Measurements from ENCODE around the gene TMEM131L. TPM values are rescaled to one million over a fixed set of nuclear protein-coding genes. Genes with fewer than 3 reads are reported as not detected.

TMEM131L gene
- total RNA-seq, 1 experiment from 2014 or later = 19.7 TPM

DNA sequence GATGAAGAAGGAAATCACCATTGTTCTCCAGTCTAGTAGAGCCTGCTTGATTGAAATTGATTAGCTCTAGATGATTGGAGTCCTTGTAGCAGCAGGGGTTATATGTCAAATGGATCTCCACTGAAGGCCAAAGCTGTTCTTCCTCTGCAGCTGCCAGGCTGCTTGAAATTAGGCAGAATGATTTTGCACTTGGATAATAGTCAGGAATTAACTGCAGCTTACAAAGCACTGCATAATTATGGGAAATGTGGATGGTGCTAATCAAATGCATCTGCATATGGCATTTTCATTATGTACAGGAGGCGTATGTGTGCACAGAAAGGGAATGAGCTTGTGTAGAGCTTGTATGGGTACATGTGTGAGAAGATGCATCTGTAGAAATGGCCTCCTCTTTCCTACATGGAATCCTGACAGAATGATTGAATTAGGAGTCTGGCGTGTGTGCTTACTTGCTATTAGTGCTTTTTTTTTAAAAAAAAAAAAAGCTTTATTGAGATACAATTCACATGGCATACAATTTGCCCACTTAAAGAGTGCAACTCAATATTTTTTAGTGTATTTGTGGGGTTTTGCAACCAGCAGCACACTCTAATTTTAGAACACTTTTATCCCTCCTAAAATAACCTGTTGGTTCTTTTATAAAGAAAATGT lies 65.9 kb downstream of the TMEM131L start (continued):
- TF ChIP-seq, protein P1, sequence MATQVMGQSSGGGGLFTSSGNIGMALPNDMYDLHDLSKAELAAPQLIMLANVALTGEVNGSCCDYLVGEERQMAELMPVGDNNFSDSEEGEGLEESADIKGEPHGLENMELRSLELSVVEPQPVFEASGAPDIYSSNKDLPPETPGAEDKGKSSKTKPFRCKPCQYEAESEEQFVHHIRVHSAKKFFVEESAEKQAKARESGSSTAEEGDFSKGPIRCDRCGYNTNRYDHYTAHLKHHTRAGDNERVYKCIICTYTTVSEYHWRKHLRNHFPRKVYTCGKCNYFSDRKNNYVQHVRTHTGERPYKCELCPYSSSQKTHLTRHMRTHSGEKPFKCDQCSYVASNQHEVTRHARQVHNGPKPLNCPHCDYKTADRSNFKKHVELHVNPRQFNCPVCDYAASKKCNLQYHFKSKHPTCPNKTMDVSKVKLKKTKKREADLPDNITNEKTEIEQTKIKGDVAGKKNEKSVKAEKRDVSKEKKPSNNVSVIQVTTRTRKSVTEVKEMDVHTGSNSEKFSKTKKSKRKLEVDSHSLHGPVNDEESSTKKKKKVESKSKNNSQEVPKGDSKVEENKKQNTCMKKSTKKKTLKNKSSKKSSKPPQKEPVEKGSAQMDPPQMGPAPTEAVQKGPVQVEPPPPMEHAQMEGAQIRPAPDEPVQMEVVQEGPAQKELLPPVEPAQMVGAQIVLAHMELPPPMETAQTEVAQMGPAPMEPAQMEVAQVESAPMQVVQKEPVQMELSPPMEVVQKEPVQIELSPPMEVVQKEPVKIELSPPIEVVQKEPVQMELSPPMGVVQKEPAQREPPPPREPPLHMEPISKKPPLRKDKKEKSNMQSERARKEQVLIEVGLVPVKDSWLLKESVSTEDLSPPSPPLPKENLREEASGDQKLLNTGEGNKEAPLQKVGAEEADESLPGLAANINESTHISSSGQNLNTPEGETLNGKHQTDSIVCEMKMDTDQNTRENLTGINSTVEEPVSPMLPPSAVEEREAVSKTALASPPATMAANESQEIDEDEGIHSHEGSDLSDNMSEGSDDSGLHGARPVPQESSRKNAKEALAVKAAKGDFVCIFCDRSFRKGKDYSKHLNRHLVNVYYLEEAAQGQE (IDR thresholded peaks at IDR 0.05; ENCODE audit: low read depth) = no peak
- no peak for TF ChIP-seq EGR1 (IDR thresholded peaks at IDR 0.05; ENCODE audit: low read depth)
- TF ChIP-seq SIN3A (IDR thresholded peaks at IDR 0.05; ENCODE audit: low read depth) = no peak
- TF ChIP-seq EZH2 (IDR thresholded peaks at IDR 0.05) = no peak
- TF ChIP-seq ZFX (IDR thresholded peaks at IDR 0.05) = no peak
- no peak for TF ChIP-seq EZH2phosphoT487 (IDR thresholded peaks at IDR 0.05; ENCODE audit: borderline replicate concordance)
- no peak for TF ChIP-seq SP1 (IDR thresholded peaks at IDR 0.05; ENCODE audit: low read depth)

DNA sequence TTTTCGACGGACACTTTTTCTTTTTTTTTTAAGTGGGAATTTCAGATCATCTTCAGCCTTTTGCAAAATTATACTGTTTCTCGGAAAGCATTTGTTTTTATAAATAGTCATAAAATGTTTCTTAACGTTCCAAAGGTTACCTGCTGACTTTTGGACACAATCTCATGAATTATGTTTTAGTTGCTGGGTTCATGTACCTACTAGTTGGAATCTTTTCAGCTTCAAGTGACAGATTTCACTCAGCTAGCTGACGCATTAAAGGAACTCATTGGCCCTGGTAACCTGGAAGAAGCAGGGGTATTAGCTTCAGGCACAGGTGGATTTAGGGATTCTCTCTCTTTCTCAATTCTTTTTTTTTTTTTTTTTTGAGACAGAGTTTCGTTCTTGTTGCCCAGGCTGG lies 66.5 kb downstream of the TMEM131L start:
- Histone ChIP-seq H3K9ac (ENCODE audit: low read length) (no peak overlapping the region), H3K79me2 (ENCODE audit: insufficient read depth, low read length) (peaks cover 5% of the 10 kb centered on the region; the same call in 1 of the 2 replicates), H3K27me3 (ENCODE audit: insufficient read depth, low read length) (no peaks in the 10 kb centered on the region), H3K36me3 (ENCODE audit: control insufficient read depth in 1 of 2, insufficient read depth in 2 of 2, low read length in 2 of 2) (no peaks in the 10 kb centered on the region), H3K4me1 (ENCODE audit: control insufficient read depth in 1 of 2, insufficient read depth in 2 of 2, low read length in 2 of 2) (no peaks in the 10 kb centered on the region), H2AFZ (ENCODE audit: low read depth, low read length, poor library complexity, severe bottlenecking) (no peak overlapping the region), H4K20me1 (ENCODE audit: insufficient read depth) (no peaks in the 10 kb centered on the region), H3K9me2 (ENCODE audit: insufficient read depth) (no peaks in the 10 kb centered on the region), H3K9me3 (ENCODE audit: control insufficient read depth in 1 of 2, insufficient read depth in 1 of 2, low read depth in 1 of 2, low read length in 2 of 2) (no peaks in the 10 kb centered on the region), H3K27ac (ENCODE audit: low read depth, low read length) (no peak overlapping the region), H3K4me3 (replicated peaks in 1 of 2; ENCODE audit: low read depth in 1 of 2, low read length in 2 of 2) (no peak overlapping the region), H3K4me2 (ENCODE audit: low read length) (no peak overlapping the region)
- ChIA-PET CTCF (no interaction called here), RAD21 (ENCODE audit: low non-redundant PET in 1 of 2, low total read pairs in 2 of 2, uncharacterized antibody in 2 of 2, unreplicated experiment in 2 of 2) (no interaction called here), POLR2A (no interaction called here)
- DNase-seq (ENCODE audit: low read depth, low spot score) (no peak), ATAC-seq (no peak)
- intact Hi-C loops (cut with micrococcal nuclease) = no loop called here
- no TSS peak for BruUV-seq (replicated peaks)
- TF ChIP-seq TCF7L2 (IDR thresholded peaks at IDR 0.05; ENCODE audit: borderline replicate concordance, extremely low read depth, insufficient read depth, insufficient read length) = no peak
- TF ChIP-seq ATF3 (IDR thresholded peaks at IDR 0.05) = no peak
- no peak for TF ChIP-seq YY1 (IDR thresholded peaks at IDR 0.05; ENCODE audit: extremely low read depth, insufficient replicate concordance, low read depth, low read length)
- TF ChIP-seq POLR2AphosphoS5 (IDR thresholded peaks at IDR 0.05; ENCODE audit: low read depth, low read length) = no peak
- TF ChIP-seq ZNF274 (IDR thresholded peaks at IDR 0.05; ENCODE audit: low read depth, low read length) = no peak
- no peak for TF ChIP-seq EZH2phosphoT487 (IDR thresholded peaks at IDR 0.05; ENCODE audit: borderline replicate concordance)
- no peak for TF ChIP-seq JUND (IDR thresholded peaks at IDR 0.05)
- TF ChIP-seq CEBPB (IDR thresholded peaks at IDR 0.05; ENCODE audit: low read depth) = no peak
- no peak for TF ChIP-seq FOSL1 (IDR thresholded peaks at IDR 0.05; ENCODE audit: low read depth)
- no peak for TF ChIP-seq RAD21 (IDR thresholded peaks at IDR 0.05; ENCODE audit: low read depth)
- TF ChIP-seq ELF1 (IDR thresholded peaks at IDR 0.05; ENCODE audit: borderline replicate concordance, low read depth) = no peak
- TF ChIP-seq POLR2A (IDR thresholded peaks at IDR 0.05; ENCODE audit: borderline replicate concordance, extremely low read depth, insufficient read depth, insufficient read length) = no peak
- no peak for TF ChIP-seq SIN3A (IDR thresholded peaks at IDR 0.05; ENCODE audit: low read depth)
- no peak for TF ChIP-seq ZBTB33 (IDR thresholded peaks at IDR 0.05; ENCODE audit: extremely low read depth, insufficient replicate concordance, low read length)
- no peak for TF ChIP-seq CBX3 (IDR thresholded peaks at IDR 0.05; ENCODE audit: low read depth)
